GM12864 (cell line): ENCODE data around the gene TNS4.

Experiments used
- DNase-seq: peaks from one replicate; pipeline ENCODE4 v3.0.0-alpha.2; 2011; ENCODE audit warnings: low read depth
- H3K4me3 ChIP-seq: 2 replicates; pipeline ENCODE4 v1.5.1; 2011; ENCODE audit warnings: mild to moderate bottlenecking, low read depth, low read length, control low read depth
- TF ChIP-seq, protein P1 (sequence below): IDR thresholded peaks from 2 replicates; pipeline ENCODE4 v1.5.1; 2011; ENCODE audit warnings: low read depth, mild to moderate bottlenecking, moderate library complexity, low read length, control low read depth, inconsistent platforms; ENCODE audit errors: missing control alignments

Gene TNS4

GRCh38 chr17:40460968-40461731 lies 40.3 kb downstream of the TNS4 start:
- DNase-seq = no peak
- TF ChIP-seq, protein P1, sequence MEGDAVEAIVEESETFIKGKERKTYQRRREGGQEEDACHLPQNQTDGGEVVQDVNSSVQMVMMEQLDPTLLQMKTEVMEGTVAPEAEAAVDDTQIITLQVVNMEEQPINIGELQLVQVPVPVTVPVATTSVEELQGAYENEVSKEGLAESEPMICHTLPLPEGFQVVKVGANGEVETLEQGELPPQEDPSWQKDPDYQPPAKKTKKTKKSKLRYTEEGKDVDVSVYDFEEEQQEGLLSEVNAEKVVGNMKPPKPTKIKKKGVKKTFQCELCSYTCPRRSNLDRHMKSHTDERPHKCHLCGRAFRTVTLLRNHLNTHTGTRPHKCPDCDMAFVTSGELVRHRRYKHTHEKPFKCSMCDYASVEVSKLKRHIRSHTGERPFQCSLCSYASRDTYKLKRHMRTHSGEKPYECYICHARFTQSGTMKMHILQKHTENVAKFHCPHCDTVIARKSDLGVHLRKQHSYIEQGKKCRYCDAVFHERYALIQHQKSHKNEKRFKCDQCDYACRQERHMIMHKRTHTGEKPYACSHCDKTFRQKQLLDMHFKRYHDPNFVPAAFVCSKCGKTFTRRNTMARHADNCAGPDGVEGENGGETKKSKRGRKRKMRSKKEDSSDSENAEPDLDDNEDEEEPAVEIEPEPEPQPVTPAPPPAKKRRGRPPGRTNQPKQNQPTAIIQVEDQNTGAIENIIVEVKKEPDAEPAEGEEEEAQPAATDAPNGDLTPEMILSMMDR = no peak
- H3K4me3 ChIP-seq = no peak overlapping the region

DNA sequence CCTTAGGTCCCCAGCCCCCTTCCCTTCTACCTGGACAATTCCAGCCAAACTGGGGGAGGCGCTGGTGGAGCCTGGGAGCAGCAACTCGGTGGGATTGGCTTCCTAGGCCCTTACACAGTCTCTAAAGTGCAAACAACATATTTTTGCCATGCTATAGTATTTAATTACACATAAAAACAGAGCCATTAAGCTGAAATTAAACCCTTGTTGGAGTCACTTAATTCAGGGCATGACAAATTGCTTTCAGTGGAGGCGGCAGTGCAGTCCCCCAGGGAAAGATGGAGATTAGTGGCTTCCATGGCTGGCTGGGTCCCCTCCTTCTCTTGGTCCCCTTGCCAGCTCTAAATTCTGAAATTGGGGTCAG lies 40.8 kb downstream of the TNS4 start:
- TF ChIP-seq, protein P1 = no peak

DNA sequence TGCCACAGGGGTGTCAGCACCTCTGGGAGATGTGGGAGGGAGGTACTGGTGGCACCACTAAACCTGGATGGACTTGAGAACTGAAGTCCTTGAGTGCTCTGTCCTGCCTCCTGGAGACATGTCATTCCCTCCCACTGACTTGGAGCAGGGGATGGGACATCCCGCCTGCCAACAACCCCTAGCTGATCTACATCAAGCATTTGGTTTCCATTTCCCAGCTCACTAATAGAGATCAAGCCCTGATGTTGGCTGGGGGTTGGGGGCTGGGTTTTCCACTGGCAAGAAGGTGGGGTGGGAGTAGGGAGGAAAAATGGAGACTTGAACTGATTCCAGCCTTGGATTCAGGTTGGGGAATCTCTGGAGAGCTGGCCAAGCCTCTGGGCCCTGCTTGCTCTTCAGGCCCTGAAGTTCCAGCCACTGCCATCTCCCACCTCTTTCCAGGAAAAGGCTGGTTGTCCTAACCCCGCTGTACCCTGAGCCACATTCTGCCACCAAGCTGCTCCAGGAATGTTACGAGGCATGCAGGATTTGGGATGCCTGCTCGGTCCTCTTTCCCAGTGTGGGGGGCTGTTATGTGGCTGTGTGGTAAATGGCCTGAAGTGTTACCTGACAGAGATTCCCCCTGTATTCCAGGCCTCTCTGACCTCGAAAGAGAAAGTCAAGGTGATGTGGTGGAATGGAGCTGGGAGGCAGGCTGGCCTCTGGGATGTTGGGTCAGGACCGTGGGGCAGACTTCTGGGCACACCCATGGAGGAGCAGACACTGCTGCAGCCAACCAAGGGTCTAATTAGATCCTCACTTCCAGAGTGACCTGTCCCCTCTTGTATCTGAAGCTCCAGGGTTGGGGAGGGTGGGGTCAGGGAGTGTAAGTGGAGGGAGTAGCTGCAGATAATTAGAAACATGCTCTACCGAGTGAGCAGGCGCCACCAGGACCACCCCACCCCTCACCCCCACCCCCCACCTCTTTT lies 41.5 kb downstream of the TNS4 start:
- no peak for DNase-seq
- TF ChIP-seq, protein P1 = no peak
- no peak overlapping the region for H3K4me3 ChIP-seq

More for the DNA sequence above, 40.8 kb downstream of the TNS4 start:
- H3K4me3 ChIP-seq = no peak overlapping the region
- DNase-seq = no peak

- DNase-seq = no peak
Observed at GRCh38 chr17:40458851-40459482, 42.5 kb downstream of the TNS4 start.

DNA sequence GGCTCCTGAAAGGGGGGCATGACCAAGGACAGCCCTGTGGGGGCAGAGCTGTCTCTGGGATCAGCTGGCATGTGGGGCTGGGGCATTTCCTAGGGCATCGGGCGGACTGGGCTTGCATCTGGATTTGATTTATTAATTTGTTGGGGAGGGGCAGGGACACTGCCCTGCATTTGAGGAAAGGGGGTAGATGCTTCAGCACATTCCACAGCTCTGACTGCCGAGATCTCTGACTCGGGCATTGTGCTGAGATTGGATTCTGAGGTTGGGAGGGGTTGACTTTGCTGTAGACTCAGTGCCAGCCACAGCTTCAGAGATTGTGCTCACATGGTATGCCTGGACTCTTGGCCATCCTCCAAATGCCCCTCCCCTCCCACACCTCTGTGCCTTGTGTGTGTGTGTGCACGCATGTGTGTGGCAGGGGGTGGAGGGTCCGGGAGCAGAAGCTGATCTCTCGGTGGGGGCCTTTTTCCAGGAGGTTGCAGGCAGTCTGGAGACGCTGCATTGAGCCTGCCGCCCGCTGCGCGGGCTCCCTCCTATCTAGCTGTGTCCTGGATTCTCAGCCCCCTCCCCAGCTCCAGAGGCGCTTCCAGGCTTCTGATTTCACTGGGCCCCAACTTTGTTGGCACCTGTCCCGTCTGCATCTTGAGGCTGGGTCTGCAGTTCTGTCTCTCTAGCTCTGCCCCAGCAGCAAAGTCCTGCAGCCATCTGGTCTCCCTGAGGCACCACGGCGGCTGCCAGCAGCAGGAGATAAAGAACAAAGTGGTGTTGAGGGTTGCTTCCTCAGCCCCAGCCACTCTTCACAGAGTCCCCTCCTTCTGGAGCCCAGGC lies 43.2 kb downstream of the TNS4 start:
- TF ChIP-seq, protein P1 = no peak
- H3K4me3 ChIP-seq = no peak overlapping the region
- no peak for DNase-seq

More at GRCh38 chr17:40458851-40459482, 42.5 kb downstream of the TNS4 start:
- no peak overlapping the region for H3K4me3 ChIP-seq
- TF ChIP-seq, protein P1 = no peak

DNA sequence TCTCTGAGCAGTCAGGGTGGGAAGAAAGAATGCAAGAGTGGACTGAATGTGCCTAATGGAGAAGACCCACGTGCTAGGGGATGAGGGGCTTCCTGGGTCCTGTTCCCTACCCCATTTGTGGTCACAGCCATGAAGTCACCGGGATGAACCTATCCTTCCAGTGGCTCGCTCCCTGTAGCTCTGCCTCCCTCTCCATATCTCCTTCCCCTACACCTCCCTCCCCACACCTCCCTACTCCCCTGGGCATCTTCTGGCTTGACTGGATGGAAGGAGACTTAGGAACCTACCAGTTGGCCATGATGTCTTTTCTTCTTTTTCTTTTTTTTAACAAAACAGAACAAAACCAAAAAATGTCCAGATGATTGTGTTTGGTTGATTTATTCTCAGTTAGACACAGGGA lies 44.1 kb downstream of the TNS4 start:
- no peak for DNase-seq
- TF ChIP-seq, protein P1 = no peak
- H3K4me3 ChIP-seq = no peak overlapping the region
